Stimulated activated CD8-positive, alpha-beta memory T cell treated with anti-CD3 and anti-CD28 coated beads, Interleukin-4, amount 100 ng/mL, for 48 hours (primary cell): Measurements from ENCODE around the gene GPC1.
A peak's percentile ranks its signal among the peaks of the same experiment; 100 is the strongest.

Source experiments
- DNase-seq: peaks from one replicate; pipeline ENCODE4 v3.0.0-alpha.2; 2020

The GPC1 gene

DNA sequence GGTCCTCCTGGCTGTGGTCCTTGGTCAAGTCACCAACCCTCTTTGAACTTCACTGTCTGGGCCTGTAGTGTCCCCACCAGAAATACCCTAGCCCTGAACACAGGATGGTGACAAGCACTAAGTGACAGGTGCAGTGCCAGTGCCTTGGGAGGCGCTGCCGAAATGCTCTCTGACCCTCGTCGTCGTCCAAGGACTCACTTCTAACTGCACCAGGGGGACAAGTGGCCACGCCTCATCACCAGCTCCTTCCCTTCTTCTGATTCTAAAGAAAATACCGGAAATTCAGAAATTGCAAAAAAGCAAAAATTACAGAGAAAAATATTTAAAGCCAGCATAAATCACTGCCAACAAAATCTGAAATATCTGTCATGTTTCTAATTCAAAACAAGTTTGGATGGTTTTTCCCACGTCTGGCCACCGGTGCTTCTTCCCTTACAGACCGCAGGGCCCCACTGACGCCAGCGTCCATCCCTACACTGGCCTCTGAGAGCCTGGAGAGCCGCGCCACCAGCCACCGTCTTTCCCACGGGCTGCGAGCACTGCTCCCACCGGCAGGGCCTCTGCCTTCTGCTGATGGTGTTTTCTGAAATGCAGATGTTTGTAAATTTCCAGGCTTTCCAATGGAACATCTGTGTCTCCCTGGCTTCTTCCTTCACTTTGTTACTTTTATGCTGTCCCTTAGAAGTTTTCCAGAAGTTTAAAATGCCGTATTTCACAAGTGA lies 37.4 kb upstream of the GPC1 start:
- DNase-seq, result no peak

DNA sequence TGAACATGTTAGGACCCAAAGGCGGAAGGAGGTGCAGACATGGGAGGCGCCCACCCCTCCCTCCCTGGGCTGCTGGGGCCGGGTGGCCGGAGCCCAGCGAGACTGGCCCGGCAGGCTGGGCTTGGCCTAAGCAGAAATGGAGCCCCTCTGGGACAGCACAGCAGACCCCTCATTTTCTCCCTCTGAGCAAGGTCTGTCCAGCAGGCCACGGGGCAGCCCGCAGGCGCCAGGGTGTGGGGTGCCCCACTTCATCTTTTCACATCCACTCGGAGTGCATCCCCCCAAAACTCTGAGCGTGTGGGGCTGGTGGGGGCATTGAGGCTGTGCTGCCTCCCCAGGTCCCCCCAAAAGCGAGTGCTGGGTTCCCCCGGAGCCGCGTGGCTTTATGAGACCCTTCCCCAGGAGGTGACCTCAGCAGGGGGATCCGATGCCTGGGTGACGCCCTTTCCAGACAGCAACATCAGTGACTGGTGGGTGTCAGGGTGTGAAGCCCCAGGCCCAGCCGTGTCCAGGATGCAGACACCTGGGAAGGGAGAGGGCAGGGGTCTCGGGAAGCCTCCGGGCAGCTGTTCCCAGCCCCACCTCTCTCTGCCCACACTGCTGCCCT lies 36.7 kb upstream of the GPC1 start:
- no peak for DNase-seq

DNA sequence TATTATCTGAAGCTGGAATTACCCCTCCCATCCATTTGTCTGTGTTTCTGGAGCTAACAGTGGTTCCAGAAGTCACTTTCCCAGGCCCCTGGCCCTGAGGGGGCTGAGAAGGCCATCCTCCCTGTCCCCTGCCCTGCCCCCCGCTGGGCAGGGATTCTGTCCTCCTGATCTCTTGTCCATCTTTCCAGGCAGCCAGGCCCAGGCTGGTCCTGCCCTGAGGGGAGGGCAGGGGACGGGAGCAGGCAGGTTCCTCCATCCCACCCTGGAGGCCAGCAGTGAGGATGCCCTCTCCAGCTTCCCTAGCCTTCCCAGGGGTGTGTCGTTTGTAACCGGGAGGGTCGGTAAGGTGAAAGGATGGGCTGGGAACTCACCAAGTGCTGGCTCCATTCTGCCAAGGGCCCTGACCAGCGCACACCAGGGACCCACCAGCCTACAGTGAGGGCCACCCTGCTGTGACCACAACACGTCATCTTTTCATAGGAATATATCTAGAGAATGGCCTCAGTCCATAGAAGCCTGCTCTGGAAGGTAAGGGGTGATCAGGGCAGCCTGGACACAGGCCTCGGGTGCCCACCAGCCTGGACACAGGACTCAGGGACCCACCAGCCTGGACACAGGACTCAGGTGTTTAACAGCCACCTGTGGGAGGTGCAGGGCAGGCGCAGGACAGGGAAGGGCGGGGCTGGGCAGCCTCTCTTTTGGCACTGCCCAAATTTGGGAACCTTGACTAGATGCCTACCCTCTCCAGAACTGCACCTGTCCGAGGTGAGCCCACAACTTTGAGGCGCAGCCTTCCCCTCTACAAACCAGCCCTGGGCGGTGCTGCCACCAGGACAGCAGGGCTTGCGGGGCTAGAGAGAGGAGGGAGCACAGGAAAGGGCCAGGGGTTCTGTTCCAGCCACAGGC lies 35.8 kb upstream of the GPC1 start:
- no peak for DNase-seq

DNA sequence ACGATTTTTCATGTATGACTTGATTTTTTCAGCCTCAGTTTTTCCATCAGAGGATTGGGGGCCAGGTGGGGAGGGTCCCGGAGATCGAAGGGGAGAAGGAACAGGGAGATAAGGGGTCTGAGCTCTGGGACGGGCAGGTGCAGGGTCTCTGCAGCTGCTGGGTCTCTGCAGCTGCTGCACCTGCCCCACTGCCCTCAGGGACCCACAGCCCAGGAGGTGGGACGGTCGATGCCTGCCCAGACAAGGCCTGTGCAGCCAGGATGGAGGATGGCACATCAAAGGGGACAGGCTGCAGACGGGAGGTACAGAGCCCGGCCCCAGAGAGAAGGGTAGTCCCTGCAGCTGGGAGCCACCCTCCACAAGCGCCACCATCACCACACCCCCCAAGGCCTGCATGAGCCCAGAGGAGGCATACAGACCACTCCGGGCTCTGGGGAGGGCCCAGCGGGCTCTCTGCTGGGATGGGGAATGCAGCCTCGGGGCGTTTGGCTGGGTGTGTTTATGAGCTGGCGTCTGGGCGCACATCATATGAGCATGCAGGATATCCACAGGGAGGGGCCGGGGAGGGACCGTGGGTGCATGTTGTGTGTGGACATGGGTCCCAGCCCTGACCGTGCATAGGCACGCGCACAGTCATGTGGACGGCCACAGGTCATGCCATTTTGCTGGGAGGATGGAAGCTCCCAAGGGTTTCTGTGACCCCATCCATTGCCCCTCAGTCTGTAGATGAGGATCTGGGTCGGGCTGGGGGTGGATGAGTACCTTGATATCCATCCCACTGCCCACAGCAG lies 34.9 kb upstream of the GPC1 start:
- DNase-seq, result no peak

DNA sequence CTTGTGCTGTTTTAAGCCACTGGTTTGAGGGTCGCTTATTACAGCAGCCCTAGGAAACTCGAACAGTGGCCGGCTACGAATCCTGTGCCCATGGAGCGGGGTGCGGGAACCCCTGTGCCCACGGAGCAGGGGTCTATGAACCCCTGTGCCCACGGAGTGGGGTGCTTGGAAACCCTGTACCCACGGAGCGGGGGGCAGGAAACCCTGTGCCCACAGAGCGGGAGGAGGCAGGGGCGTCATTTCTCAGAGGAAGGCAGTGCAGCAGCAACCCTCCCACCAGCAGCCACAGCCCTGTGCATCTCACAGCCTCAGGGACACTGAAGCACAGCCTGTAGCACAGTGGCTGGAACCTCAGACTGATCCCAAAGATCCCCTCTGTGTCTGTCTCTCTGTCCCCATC lies 34.2 kb upstream of the GPC1 start:
- DNase-seq, result no peak

DNA sequence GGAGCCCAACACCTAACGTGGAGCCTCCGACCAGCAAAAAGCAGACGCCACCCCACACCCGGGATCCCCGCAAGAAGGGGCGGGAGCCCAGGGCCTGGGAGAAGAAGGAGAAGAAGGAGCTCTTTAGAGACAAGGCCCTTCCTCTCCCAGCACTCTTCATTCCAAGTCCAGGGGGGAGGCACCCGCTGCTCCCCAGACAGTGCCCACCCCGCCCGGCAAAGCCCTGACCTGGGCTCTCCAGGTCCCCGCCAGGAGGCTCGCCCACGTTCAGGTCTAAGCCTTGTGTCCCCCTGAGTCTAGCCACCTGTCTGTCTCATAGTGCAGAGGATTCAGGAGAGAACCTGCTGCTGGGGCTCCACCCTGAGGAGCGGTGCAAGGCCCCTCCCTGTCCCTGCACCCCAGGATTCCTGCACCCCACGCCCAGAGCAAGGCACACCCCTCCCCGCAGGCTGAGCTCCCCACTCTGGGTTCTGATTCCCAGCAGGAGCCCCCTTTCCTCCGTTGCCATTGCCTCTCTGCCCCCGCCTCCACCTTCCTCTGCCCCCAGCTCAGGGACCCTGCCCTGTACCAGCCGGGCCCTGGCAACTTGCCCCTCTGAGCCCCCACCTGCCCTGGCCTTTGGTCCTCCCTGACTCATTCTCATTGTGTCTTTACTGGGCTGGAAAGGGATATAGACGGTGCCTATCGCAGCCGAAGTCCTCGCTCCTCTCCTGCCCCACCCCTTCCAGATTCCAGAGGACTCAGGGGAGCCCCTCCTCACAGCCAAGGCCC lies 33.5 kb upstream of the GPC1 start:
- no peak for DNase-seq

DNA sequence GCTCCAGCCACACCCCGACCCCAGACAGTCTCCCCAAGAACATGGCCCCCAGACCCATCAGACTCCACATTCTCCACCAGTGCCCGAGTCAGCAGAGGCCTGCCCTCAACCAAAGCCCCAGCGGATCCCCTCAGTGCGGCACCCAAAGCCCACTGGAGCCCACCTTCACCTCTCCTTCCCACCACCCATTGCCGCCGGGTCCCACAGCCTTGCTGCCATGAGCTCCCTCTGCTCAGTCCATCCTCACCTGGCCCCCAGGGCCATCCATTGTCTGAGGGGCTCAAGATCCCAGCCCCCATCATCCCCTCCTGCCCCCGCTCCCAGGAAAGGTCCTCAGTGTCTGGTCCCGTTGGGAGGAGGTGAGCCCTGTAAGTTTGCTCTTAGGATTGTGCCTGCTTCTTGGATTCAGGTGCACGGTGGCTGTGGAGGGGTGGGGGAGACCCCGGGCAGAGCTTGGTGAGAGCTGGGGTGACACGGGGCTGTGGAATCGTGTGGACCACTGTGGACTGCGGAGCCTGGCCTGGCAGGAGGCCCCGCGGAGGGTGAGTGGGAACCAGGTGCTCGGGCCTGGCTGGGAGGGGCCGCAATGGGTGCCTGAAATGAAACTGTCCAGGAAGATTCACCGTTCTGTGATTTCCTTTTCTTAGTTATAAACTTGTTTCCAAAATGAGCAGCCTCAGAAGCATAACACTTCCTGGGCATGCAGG lies 32.7 kb upstream of the GPC1 start:
- no peak for DNase-seq

DNA sequence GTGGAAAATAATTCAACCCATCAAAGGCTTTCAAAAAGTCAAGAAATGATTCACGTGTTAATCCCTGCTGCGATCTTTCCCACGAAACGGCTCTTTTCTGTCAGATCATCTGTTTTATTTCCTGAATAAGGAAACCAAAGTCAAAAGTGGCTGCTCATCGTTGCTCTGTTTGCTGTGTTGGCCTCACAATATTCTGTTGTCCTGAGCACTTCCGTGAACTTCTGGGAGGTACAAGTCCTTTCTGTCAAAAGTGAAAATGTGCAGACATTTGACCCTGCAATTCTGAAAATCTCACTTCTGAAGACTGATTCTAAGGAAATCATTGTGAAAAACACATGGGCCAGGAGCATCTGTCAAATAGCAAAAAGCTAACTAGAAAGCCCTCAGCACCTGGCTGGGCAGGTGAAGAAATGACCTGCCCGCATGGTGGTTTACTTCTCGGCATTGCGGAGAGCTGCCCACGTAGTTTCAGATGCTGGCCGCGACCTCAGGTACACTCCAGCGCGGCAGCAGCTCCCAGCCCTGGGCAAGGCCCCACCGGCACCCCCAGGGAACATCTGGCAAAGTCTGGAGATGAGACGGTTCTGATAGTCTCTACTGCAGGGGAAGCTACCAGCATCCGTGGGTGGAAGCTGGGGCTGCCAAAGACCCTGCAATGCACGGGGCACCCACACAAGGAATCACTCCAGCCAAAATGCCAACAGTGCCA lies 31.9 kb upstream of the GPC1 start:
- peak; percentile 24 for DNase-seq

DNA sequence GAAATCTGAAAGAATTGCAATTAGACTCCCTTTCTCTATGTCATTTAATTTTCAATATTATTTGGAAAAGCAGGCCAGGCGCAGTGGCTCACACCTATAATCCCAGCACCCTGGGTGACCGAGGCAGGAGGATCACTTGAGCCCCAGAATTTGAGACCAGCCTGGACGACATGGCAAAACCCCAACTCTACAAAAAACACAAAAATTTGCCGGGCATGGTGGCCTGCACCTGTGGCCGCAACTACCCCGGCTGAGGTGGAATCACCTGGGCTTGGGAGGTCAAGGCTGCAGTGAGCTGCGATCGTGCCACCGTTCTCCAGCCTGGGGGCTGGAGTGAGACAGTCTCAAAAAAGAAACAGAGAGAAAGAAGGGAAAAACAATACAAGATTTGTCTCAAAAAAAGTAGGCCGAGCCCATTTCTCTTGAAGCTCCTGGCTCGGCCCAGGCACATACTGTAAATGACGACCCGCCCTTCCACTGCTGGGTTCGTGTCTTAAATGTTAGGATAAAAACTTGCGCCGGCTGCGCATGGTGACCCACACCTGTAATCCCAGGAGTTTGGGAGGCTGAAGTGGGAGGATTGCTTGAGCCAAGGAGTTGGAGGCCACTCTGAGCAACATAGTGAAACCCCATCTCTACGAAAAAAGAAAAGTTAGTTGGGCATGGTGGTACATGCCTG lies 31.1 kb upstream of the GPC1 start:
- no peak for DNase-seq

DNA sequence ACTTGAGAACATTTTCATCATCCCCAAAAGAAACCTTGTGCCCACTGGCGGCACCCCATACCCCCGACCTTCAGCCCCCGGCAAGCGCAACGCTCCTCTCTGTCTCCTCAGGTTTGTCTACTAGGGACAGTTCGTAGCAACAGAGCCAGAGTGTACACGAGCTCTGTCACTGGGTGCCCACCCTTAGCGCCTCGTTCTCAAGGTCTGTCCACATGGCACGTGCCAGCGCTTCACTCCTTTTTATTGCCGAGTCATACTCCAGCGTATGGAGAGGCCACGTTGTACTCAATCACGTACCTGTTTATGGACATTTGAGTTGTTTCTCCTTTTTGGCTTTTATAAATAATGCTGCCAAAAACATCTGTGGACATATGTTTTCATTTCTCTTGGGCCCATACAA lies 30.3 kb upstream of the GPC1 start:
- no peak for DNase-seq

DNA sequence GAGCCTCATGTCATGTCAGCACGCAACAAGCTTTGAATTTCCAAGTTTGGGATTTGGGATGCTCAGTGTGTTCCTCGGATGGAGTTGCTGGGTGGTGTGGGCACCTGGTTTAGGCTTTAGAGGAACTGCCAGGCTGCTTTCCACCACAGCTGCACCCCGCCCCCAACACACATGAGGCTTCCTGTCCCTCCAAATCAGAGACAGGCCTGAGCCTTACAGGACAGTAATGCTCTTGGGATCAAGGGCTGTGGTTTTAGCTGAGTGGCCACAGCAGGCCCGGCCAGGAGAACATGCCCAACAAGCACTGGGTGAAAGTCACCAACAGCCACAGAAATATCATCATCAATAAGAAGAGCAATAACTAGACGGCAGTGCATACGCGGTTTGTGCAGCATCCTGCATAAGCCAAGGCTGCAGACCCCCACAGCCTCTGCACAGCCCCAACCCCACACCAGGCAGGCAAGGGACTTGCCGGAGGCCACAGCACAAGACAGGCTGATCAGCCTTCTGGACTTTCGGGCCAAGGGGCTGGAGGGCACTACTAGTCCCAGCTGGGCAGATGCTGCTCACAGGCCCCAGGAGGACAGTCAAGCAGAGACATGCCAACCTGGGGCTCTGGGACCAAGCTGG lies 29.7 kb upstream of the GPC1 start:
- no peak for DNase-seq

DNA sequence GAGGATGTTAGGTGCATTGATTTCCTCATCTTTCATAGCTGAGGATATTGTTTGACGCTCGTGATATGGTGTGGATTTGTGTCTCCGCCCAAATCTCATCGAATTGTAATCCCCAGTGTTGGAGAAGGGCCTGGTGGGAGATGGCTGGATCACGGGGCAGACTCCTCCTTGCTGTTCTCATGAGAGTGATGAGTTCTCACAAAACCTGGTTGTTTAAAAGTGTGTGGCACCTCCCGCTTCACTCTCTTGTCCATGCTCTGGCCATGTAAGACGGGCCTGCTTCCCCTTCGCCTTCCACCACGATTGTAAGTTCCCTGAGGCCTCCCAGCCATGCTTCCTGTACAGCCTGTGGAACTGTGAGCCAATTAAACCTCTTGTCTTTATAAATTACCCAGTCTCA lies 28.4 kb upstream of the GPC1 start:
- DNase-seq, result no peak

DNA sequence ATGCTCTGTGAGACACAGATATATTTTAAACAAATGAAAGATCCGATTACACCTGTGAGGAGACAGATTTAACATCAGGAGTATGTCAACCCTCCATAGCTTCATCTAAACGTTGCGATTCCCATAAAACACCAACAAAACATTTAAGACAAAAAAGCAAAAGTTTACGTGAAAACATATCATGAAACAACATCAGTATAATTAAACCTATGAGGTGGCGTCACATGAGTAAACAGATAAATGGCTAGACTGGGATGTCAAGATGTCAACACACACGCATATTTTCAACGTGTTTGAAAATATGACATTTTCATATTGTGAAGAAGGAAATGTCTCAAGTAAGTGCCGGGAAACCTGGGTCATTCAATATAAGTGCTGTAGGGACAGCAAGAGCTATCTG lies 25.5 kb upstream of the GPC1 start:
- DNase-seq, result no peak

DNA sequence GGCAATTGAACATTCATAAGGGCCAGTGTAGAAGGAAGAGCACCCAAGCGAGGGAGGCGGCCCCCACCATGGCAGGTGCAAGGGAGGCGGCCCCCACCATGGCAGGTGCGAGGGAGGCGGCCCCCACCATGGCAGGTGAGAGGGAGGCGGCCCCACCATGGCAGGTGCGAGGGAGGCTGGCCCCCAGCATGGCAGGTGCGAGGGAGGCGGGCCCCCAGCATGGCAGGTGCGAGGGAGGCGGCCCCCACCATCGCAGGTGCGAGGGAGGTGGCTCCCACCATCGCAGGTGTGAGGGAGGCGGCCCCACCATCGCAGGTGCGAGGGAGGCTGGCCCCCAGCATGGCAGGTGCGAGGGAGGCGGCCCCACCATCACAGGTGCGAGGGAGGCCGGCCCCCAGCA lies 24.7 kb upstream of the GPC1 start:
- no peak for DNase-seq

DNA sequence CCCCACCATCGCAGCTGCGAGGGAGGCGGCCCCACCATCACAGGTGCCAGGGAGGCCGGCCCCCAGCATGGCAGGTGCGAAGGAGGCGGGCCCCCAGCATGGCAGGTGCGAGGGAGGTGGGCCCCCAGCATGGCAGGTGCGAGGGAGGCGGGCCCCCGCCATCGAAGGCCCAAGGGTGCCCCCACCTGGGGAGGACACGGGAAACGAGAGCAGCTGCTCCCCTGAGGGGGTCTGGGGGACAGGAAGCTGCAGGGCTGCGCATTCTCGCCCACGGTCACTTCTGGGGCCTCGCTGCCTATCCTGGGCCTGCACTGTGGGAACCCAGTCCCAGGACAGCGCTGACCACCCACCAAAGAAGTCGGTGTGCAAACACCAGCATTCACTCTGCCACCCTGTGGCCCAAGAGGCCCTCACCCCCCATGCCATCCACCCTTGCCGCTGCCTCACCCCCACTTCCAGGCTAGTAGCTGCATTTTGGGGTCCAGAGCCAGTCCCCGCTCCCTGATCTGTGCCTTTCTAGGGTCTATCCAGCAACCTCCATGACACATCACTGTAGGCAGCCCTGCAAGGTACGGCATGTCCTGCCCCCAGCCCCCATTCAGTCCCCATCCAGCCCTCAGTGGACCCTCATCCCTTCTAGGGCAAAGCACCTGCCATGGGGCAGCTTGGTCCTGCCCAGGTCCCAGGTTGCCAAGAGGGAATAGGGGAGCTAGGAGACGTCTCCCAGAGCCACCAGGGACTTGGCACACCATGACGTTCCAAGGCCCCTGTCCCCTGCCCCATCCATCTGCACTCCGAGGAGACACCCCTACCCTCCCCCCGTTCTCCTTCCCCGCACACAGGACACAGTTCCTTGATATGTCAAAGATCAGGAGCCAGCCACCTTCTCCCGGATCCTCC lies 24.0 kb upstream of the GPC1 start:
- DNase-seq, result no peak

DNA sequence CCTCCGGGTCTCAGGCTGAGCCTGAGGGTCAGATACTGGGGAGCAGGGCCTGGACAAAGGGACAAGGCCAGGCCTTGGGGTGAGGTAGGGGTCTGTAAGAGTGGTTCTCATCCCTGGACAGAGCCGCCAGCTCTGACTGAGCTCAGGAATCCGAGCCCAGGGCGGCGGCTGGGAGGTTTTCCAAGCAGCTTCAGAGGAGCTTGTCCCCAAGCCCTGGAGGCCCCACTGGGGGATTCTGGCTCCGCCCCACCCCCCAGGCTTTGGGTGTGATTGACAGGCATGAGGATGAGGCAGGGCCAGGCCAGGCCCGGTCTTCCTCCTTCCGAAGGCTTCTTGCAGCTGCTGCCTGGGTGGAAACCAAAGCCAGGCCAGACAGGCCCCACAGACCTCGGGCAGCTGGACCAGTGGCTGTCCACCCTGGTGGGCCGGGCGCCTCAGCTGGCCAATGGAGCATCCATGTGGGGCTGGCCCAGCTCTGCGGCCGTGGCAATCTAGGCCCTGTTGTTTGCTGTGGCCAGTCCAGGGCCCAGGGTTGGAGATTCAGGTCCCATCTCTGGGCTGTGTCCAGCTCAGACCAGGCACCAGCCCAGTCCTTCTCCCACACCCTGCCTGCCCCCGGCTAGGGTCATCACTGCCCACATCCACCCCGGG lies 23.1 kb upstream of the GPC1 start:
- no peak for DNase-seq

DNA sequence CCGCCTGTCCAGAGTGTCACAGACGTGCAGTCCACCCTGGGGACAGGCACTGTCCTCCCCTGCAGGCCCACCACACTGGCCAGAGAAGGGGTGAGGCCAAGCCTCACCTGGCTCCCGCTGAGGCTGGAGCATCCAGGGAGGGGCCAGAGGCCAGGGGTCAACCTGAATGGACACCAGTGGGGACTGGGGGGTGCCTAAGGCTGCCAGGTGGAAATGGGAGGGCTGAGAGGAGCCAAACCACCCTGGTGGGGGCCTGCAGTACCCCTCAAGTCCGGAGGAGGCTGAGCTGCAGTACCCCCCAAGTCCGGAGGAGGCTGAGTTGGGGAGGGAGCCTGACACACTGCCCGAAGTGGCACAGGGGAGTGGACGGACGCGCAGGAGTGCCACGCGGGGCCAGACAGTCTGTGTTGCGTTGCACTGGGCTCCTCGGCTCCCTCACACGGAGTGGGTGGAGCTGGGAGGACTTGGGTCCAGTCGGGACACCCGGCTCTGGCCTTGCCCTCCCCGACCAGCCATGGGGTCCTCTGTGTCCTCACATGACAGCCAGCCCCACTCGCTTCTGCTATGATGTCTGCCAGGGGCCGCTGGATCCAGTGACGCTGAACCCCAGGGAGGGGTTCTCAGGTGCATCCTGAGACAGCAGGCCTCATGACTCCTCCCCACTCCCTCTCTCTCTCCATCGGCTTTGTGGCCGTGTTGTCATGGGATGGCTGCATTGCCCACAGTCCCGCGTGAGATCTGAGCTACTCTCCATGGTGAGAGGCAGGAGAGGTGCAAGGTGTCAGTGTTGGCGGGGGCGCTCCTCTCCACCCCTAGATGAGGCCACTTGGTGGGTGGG lies 22.3 kb upstream of the GPC1 start:
- no peak for DNase-seq
